Astrocyte (in vitro differentiated cells and primary cell): ENCODE measurements around the gene ARHGAP6. TPM values are rescaled to one million over a fixed set of nuclear protein-coding genes. Genes with fewer than 3 reads are reported as not detected.
A peak's percentile ranks its signal among the peaks of the same experiment; 100 is the strongest.

Experiments
- DNase-seq: peaks from one replicate; pipeline ENCODE4 v3.0.0-alpha.2; 2010; ENCODE audit warnings: low read depth
- FAIRE-seq: peaks from 2 replicates; lab custom pipeline; 2011; peaks lifted over from hg19 to GRCh38; lab: Jason Lieb, UNC
- H2AFZ ChIP-seq: 2 replicates; pipeline ENCODE4 v1.6.0; 2012; ENCODE audit warnings: low read depth, low read length, inconsistent platforms
- H3K27ac ChIP-seq: 2 replicates; pipeline ENCODE4 v1.5.1; 2011; ENCODE audit warnings: low read depth, low read length, inconsistent platforms
- H3K27me3 ChIP-seq: 2 replicates; pipeline ENCODE4 v1.6.0; 2011; ENCODE audit warnings: low read length, inconsistent platforms; ENCODE audit not compliant: insufficient read depth
- H3K36me3 ChIP-seq: 2 replicates; pipeline ENCODE4 v1.5.1; 2011; ENCODE audit warnings: low read length, inconsistent platforms; ENCODE audit not compliant: insufficient read depth
- H3K4me1 ChIP-seq: 2 replicates; pipeline ENCODE4 v1.5.1; 2011; ENCODE audit warnings: low read length, inconsistent platforms; ENCODE audit not compliant: insufficient read depth
- H3K4me2 ChIP-seq: 2 replicates; pipeline ENCODE4 v1.6.0; 2012; ENCODE audit warnings: low read length, inconsistent platforms
- H3K4me3 ChIP-seq: 2 replicates; pipeline ENCODE4 v1.5.1; 2011; ENCODE audit warnings: low read depth, mild to moderate bottlenecking, low read length, inconsistent platforms; ENCODE audit not compliant: insufficient read depth
- H3K79me2 ChIP-seq: 2 replicates; pipeline ENCODE4 v1.6.0; 2012; ENCODE audit warnings: mild to moderate bottlenecking, low read length, inconsistent platforms; ENCODE audit not compliant: insufficient read depth
- H3K9ac ChIP-seq: 2 replicates; pipeline ENCODE4 v1.6.0; 2012; ENCODE audit warnings: mild to moderate bottlenecking, low read length, inconsistent platforms
- H3K9me3 ChIP-seq: 2 replicates; pipeline ENCODE4 v1.5.1; 2012; ENCODE audit warnings: low read depth, mild to moderate bottlenecking, low read length, inconsistent platforms; ENCODE audit not compliant: insufficient read depth
- H4K20me1 ChIP-seq: 2 replicates; pipeline ENCODE4 v1.6.0; 2012; ENCODE audit warnings: low read length, inconsistent platforms; ENCODE audit not compliant: insufficient read depth
- H3K27ac Mint-ChIP-seq: one replicate; pipeline ENCODE4 v1.8.0; 2021; ENCODE audit warnings: mild to moderate bottlenecking, mixed read lengths; ENCODE audit not compliant: unreplicated experiment
- H3K27me3 Mint-ChIP-seq: one replicate; pipeline ENCODE4 v1.8.0; 2021; ENCODE audit warnings: low read depth, mixed read lengths; ENCODE audit not compliant: unreplicated experiment
- H3K36me3 Mint-ChIP-seq: one replicate; pipeline ENCODE4 v1.8.0; 2021; ENCODE audit warnings: low read depth, mixed read lengths; ENCODE audit not compliant: unreplicated experiment
- H3K4me1 Mint-ChIP-seq: one replicate; pipeline ENCODE4 v1.8.0; 2021; ENCODE audit warnings: low read depth, mixed read lengths; ENCODE audit not compliant: unreplicated experiment
- H3K4me3 Mint-ChIP-seq: one replicate; pipeline ENCODE4 v1.8.0; 2021; ENCODE audit warnings: mild to moderate bottlenecking, moderate library complexity, mixed read lengths; ENCODE audit not compliant: unreplicated experiment
- H3K9me3 Mint-ChIP-seq: one replicate; pipeline ENCODE4 v1.8.0; 2021; ENCODE audit warnings: mild to moderate bottlenecking, mixed read lengths; ENCODE audit not compliant: unreplicated experiment
- CTCF ChIP-seq: IDR thresholded peaks from 2 replicates; pipeline ENCODE4 v1.5.1; 2011; ENCODE audit warnings: low read depth, mild to moderate bottlenecking, inconsistent platforms, low read length, moderate library complexity; ENCODE audit not compliant: insufficient read depth
- EZH2 ChIP-seq: IDR thresholded peaks from 2 replicates; pipeline ENCODE4 v1.6.1; 2012; ENCODE audit warnings: mild to moderate bottlenecking, low read length, inconsistent platforms; ENCODE audit not compliant: insufficient read depth
- total RNA-seq: library from RNA; stranded (reverse); gene quantifications from 2 replicates; pipeline ENCODE4 v1.2.1, GENCODE V29; 2021

Gene ARHGAP6
- total RNA-seq, 1 donor from 2014 or later = 0.30 TPM

DNA sequence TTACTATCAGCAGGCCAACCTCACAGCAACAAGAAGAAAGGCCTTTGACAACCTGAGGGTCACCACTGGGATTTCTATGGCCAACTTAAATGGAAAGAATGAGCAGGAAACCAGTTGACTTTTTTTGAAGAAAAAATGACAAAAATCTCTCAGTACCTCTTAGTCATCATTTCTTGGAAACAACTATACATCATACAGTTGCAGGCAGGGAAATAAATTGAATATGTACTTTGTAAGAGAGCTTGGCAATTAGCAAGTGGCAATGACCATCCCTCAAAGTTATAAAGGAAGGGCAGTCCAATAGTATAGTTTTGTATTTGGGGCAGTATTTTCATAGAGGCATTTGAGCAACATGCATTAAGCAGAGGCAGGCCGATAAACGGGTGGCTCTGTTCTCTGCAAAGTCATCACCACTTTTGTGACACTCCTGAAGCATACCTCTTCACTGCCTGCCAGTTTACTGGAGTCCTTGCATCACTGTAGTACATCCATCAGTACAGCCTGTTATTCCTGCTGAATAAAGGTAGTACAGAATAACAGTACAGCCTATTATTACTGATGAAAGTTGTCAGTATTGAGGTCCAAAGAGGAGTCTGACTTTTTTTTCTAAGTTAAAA lies 455.8 kb downstream of the ARHGAP6 start:
- H3K4me2 ChIP-seq = no peak overlapping the region

GRCh38 chrX:11206716-11207115 lies 459.0 kb downstream of the ARHGAP6 start:
- H3K27ac Mint-ChIP-seq = no peak overlapping the region
- Histone ChIP-seq H3K9me3 (no peaks in the 10 kb centered on the region), H3K79me2 (no peaks in the 10 kb centered on the region), H4K20me1 (no peaks in the 10 kb centered on the region), H3K27ac (no peak overlapping the region), H3K4me3 (no peak overlapping the region), H3K9ac (no peak overlapping the region), H3K36me3 (no peaks in the 10 kb centered on the region), H3K4me1 (no peaks in the 10 kb centered on the region), H2AFZ (no peak overlapping the region), H3K27me3 (no peaks in the 10 kb centered on the region), H3K4me2 (no peak overlapping the region)
- TF ChIP-seq CTCF (no peak), EZH2 (no peak)
- no peaks in the 10 kb centered on the region for H3K36me3 Mint-ChIP-seq
- DNase-seq = no peak
- peak; percentile 90 for FAIRE-seq
- peaks cover 3% of the 10 kb centered on the region for H3K27me3 Mint-ChIP-seq
- H3K4me3 Mint-ChIP-seq = no peak overlapping the region
- H3K4me1 Mint-ChIP-seq = no peaks in the 10 kb centered on the region
- H3K9me3 Mint-ChIP-seq = no peaks in the 10 kb centered on the region

More for the DNA sequence above, 455.8 kb downstream of the ARHGAP6 start:
- Histone ChIP-seq H3K4me1 (no peaks in the 10 kb centered on the region), H3K4me3 (no peak overlapping the region), H4K20me1 (no peaks in the 10 kb centered on the region), H3K27me3 (no peaks in the 10 kb centered on the region), H2AFZ (no peak overlapping the region), H3K27ac (no peak overlapping the region), H3K79me2 (no peaks in the 10 kb centered on the region), H3K9ac (no peak overlapping the region), H3K9me3 (no peaks in the 10 kb centered on the region), H3K36me3 (no peaks in the 10 kb centered on the region)
- Mint-ChIP-seq H3K4me3 (no peak overlapping the region), H3K27me3 (no peaks in the 10 kb centered on the region), H3K9me3 (no peaks in the 10 kb centered on the region), H3K27ac (no peak overlapping the region), H3K4me1 (no peaks in the 10 kb centered on the region), H3K36me3 (no peaks in the 10 kb centered on the region)
- DNase-seq (no peak), FAIRE-seq (no peak)
- TF ChIP-seq EZH2 (no peak), CTCF (no peak)

DNA sequence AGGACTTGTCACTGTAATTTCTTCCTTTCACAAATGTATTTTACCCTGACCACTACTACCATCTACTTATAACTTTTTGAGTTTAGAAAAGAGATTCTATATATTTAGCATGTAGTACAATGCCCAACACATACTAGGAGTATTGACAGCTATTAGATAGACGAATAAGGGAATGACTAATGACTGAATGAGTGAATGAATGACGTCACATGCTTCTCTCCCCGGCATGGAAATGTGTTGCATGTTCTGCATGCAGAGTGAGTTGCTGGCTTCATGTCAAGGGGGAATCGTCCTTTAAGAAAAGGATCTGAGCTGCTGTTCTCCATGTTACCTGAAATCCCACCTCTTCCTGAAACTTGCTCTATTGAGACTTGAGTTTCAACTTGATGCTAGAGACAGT lies 459.9 kb downstream of the ARHGAP6 start:
- H3K4me3 Mint-ChIP-seq = no peak overlapping the region
- Histone ChIP-seq H3K27me3 (no peaks in the 10 kb centered on the region), H3K79me2 (no peaks in the 10 kb centered on the region), H2AFZ (no peak overlapping the region), H3K9me3 (no peaks in the 10 kb centered on the region), H3K4me3 (no peak overlapping the region), H3K9ac (no peak overlapping the region), H3K27ac (no peak overlapping the region), H3K36me3 (no peaks in the 10 kb centered on the region), H3K4me1 (no peaks in the 10 kb centered on the region), H4K20me1 (no peaks in the 10 kb centered on the region), H3K4me2 (no peak overlapping the region)
- H3K4me1 Mint-ChIP-seq = no peaks in the 10 kb centered on the region
- no peaks in the 10 kb centered on the region for H3K36me3 Mint-ChIP-seq
- DNase-seq = no peak
- TF ChIP-seq CTCF (no peak), EZH2 (no peak)
- H3K27me3 Mint-ChIP-seq = peaks cover 3% of the 10 kb centered on the region
- H3K9me3 Mint-ChIP-seq = no peaks in the 10 kb centered on the region
- FAIRE-seq = no peak
- no peak overlapping the region for H3K27ac Mint-ChIP-seq
